H1 (cell line): ENCODE results near the gene CPHXL.

Experiments
- ATF2 ChIP-seq: IDR thresholded peaks from 2 replicates; pipeline ENCODE4 v1.6.1; 2012; ENCODE audit warnings: low read length, inconsistent platforms
- CEBPB ChIP-seq: IDR thresholded peaks from 2 replicates; pipeline ENCODE4 v1.6.1; 2012; ENCODE audit warnings: low read depth, low read length
- CTCF ChIP-seq, 3 experiments: IDR thresholded peaks; 1 replicate in 2 of 3; 2 replicates in 1 of 3; pipeline versions ENCODE4 v1.5.1 to v1.6.1; 2011; ENCODE audit warnings: low read length in 3 of 3, mild to moderate bottlenecking in 3 of 3, inconsistent platforms in 2 of 3, low read depth in 1 of 3, moderate library complexity in 1 of 3; ENCODE audit not compliant: insufficient read depth in 1 of 3; ENCODE audit errors: control extremely low read depth in 1 of 3
- SIN3A ChIP-seq, 2 experiments: IDR thresholded peaks in 1 of 2; conservative IDR thresholded peaks in 1 of 2; 2 replicates each; pipeline ENCODE4 v1.6.1; 2011 to 2012; ENCODE audit warnings: low read length in 2 of 2, improper control_type of control experiment in 1 of 2, low read depth in 1 of 2, mild to moderate bottlenecking in 1 of 2
- SRF ChIP-seq: IDR thresholded peaks from 2 replicates; pipeline ENCODE4 v1.6.1; 2011; ENCODE audit warnings: mild to moderate bottlenecking, low read depth, low read length, moderate library complexity
- TEAD4 ChIP-seq: IDR thresholded peaks from 2 replicates; pipeline ENCODE4 v1.6.1; 2012; ENCODE audit warnings: low read depth, low read length, inconsistent platforms, mixed read lengths
- YY1 ChIP-seq: IDR thresholded peaks from 2 replicates; pipeline ENCODE4 v1.6.1; 2011; ENCODE audit warnings: low read depth, mild to moderate bottlenecking, low read length

GRCh38 chr16:75727221-75727620, 931 bp upstream of the CPHXL start:
- TF ChIP-seq TEAD4, result no peak
- TF ChIP-seq CTCF (IDR thresholded peaks at IDR 0.05; ENCODE audit: control extremely low read depth in 1 of 3, insufficient read depth in 1 of 3, low read depth in 1 of 3, low read length in 3 of 3), result no peak
- TF ChIP-seq ATF2, result no peak
- no peak for TF ChIP-seq SIN3A (conservative IDR thresholded peaks at IDR 0.05 in 1 of 2, IDR thresholded peaks at IDR 0.05 in 1 of 2; ENCODE audit: low read depth in 1 of 2, low read length in 2 of 2)
- TF ChIP-seq YY1, result no peak
- TF ChIP-seq CEBPB, result no peak
- no peak for TF ChIP-seq SRF
